Cardiac muscle cell (in vitro differentiated cells and primary cell): Measurements from ENCODE around the gene FSD1. TPM values are rescaled to one million over a fixed set of nuclear protein-coding genes. Genes with fewer than 3 reads are reported as not detected.

Experiments
- DNase-seq, 2 donors: peaks; one replicate each; pipeline versions ENCODE4 v3.0.0 to v3.0.0-alpha.2; 2010 to 2017; ENCODE audit warnings: low read depth in 1 of 2, low spot score in 1 of 2
- H3K27ac ChIP-seq: fragments of 200-600 bp; sonication (generic); 2 replicates; pipeline ENCODE4 v1.5.1; 2016
- H3K27me3 ChIP-seq: fragments of 200-600 bp; sonication (generic); 2 replicates; pipeline ENCODE4 v1.6.0; 2016; ENCODE audit warnings: control low read depth
- H3K36me3 ChIP-seq: fragments of 200-600 bp; sonication (generic); 2 replicates; pipeline ENCODE4 v1.5.1; 2016; ENCODE audit warnings: control low read depth
- H3K4me1 ChIP-seq: fragments of 200-600 bp; sonication (generic); 2 replicates; pipeline ENCODE4 v1.8.1; 2017; ENCODE audit warnings: low read depth, mild to moderate bottlenecking, mixed run types
- H3K4me3 ChIP-seq: fragments of 200-600 bp; sonication (generic); 2 replicates; pipeline ENCODE4 v1.5.1; 2016; ENCODE audit warnings: mild to moderate bottlenecking
- H3K9me3 ChIP-seq: fragments of 200-600 bp; sonication (generic); 2 replicates; pipeline ENCODE4 v1.5.1; 2017; ENCODE audit warnings: low read depth, mild to moderate bottlenecking, control low read depth
- CTCF ChIP-seq: IDR thresholded peaks from 2 replicates; pipeline ENCODE4 v1.5.1; 2012; ENCODE audit warnings: low read depth, mild to moderate bottlenecking, low read length
- polyA plus RNA-seq: library from polyadenylated mRNA; unstranded; fragments of >200 nt; fragmentation: Nextera tagmentation; extraction: Ambion mirVana; gene quantifications from 2 replicates; pipeline ENCODE4 v1.2.1, GENCODE V29; 2016
- total RNA-seq: library from RNA; depleted of rRNA; stranded (reverse); fragments of >200 nt; gene quantifications from 2 replicates; pipeline ENCODE4 v1.2.3, GENCODE V29; 2016

Gene FSD1
- total and polyA plus RNA-seq, 2 experiments from 2014 or later = 18.5 to 24.7 TPM

GRCh38 chr19:4318460-4318859, 14.1 kb downstream of the FSD1 start:
- Histone ChIP-seq H3K27ac (no peak overlapping the region), H3K4me3 (no peak overlapping the region), H3K4me1 (no peaks in the 10 kb centered on the region), H3K36me3 (no peaks in the 10 kb centered on the region), H3K9me3 (no peaks in the 10 kb centered on the region), H3K27me3 (no peaks in the 10 kb centered on the region)
- DNase-seq = no peak
- TF ChIP-seq CTCF = no peak

- Histone ChIP-seq H3K4me1 (no peaks in the 10 kb centered on the region), H3K36me3 (no peaks in the 10 kb centered on the region), H3K27me3 (no peaks in the 10 kb centered on the region), H3K27ac (no peak overlapping the region), H3K9me3 (no peaks in the 10 kb centered on the region), H3K4me3 (no peak overlapping the region)
- no peak for DNase-seq
- TF ChIP-seq CTCF = no peak
Observed at GRCh38 chr19:4319067-4319718, 14.8 kb downstream of the FSD1 start.

- Histone ChIP-seq H3K4me1 (no peaks in the 10 kb centered on the region), H3K36me3 (no peaks in the 10 kb centered on the region), H3K9me3 (no peaks in the 10 kb centered on the region), H3K27ac (no peak overlapping the region), H3K27me3 (no peaks in the 10 kb centered on the region), H3K4me3 (no peak overlapping the region)
- TF ChIP-seq CTCF = no peak
- DNase-seq = no peak
Observed at GRCh38 chr19:4320419-4320818, 16.0 kb downstream of the FSD1 start.

GRCh38 chr19:4322942-4323665, 18.7 kb downstream of the FSD1 start:
- no peaks in the 10 kb centered on the region for H3K27me3 ChIP-seq
- no peak for TF ChIP-seq CTCF

GRCh38 chr19:4323692-4324091, 19.3 kb downstream of the FSD1 start:
- DNase-seq = no peak
- H3K4me3 ChIP-seq = no peak overlapping the region
- no peaks in the 10 kb centered on the region for H3K4me1 ChIP-seq
- H3K27ac ChIP-seq = peak overlapping the region; percentile 43
- no peaks in the 10 kb centered on the region for H3K27me3 ChIP-seq
- H3K9me3 ChIP-seq = no peaks in the 10 kb centered on the region
- H3K36me3 ChIP-seq = no peaks in the 10 kb centered on the region
- no peak for TF ChIP-seq CTCF

More at GRCh38 chr19:4322942-4323665, 18.7 kb downstream of the FSD1 start:
- no peaks in the 10 kb centered on the region for H3K4me1 ChIP-seq
- no peaks in the 10 kb centered on the region for H3K36me3 ChIP-seq
- DNase-seq = peak in 1 of 2 donors; percentile 13
- no peaks in the 10 kb centered on the region for H3K9me3 ChIP-seq
- no peak overlapping the region for H3K4me3 ChIP-seq
- H3K27ac ChIP-seq = peak overlapping the region; percentile 43
